ENCODE results near the gene FGF19.

Gene FGF19

DNA sequence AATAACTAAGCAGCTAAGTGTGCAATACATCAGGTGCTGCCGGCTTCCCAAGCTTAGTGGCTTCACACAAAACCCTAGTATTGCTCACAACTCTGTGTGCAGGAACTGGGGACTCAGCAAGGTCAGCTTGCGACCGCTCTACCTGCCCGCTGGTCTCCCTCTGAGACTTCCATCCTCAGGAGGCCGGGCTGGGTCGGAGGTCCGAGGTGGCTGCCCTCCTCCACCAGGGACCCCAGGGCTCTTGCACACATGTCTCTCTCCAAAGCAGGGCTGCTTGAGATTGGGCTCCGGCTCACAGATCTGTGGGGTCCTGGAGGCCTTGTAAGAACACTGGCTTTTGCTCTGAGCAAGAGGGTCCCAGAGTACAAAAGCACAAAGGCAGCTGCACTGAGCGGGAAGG is 25.4 kb upstream of the FGF19 start:
- Histone ChIP-seq H3K4me2 (ENCODE audit: insufficient read depth, low read length) (no peak overlapping the region), H3K4me3 (ENCODE audit: low read depth in 1 of 2, low read length in 2 of 2) (no peak overlapping the region), H3K4me1 (ENCODE audit: insufficient read depth, low read length) (no peaks in the 10 kb centered on the region), H3K79me2 (ENCODE audit: insufficient read depth, low read length) (no peaks in the 10 kb centered on the region), H3K9me3 (ENCODE audit: insufficient read depth, low read length, severe bottlenecking) (no peaks in the 10 kb centered on the region), H4K20me1 (ENCODE audit: insufficient read depth, low read length) (no peaks in the 10 kb centered on the region; the same call in none of the 2 replicates), H3K36me3 (ENCODE audit: insufficient read depth, low read length) (no peaks in the 10 kb centered on the region), H3K27ac (ENCODE audit: low read length) (no peak overlapping the region), H2AFZ (ENCODE audit: low read depth, low read length) (no peak overlapping the region), H3K9ac (ENCODE audit: low read depth, low read length) (no peak overlapping the region), H3K27me3 (ENCODE audit: insufficient read depth, low read length, poor library complexity) (peaks cover 6% of the 10 kb centered on the region)
- TF ChIP-seq, protein P1, sequence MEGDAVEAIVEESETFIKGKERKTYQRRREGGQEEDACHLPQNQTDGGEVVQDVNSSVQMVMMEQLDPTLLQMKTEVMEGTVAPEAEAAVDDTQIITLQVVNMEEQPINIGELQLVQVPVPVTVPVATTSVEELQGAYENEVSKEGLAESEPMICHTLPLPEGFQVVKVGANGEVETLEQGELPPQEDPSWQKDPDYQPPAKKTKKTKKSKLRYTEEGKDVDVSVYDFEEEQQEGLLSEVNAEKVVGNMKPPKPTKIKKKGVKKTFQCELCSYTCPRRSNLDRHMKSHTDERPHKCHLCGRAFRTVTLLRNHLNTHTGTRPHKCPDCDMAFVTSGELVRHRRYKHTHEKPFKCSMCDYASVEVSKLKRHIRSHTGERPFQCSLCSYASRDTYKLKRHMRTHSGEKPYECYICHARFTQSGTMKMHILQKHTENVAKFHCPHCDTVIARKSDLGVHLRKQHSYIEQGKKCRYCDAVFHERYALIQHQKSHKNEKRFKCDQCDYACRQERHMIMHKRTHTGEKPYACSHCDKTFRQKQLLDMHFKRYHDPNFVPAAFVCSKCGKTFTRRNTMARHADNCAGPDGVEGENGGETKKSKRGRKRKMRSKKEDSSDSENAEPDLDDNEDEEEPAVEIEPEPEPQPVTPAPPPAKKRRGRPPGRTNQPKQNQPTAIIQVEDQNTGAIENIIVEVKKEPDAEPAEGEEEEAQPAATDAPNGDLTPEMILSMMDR (IDR thresholded peaks at IDR 0.05; ENCODE audit: borderline replicate concordance, extremely low read depth, low read length, poor library complexity, severe bottlenecking) = no peak
- ATAC-seq (ENCODE audit: insufficient read depth, low read depth) (no peak), DNase-seq (no peak)

DNA sequence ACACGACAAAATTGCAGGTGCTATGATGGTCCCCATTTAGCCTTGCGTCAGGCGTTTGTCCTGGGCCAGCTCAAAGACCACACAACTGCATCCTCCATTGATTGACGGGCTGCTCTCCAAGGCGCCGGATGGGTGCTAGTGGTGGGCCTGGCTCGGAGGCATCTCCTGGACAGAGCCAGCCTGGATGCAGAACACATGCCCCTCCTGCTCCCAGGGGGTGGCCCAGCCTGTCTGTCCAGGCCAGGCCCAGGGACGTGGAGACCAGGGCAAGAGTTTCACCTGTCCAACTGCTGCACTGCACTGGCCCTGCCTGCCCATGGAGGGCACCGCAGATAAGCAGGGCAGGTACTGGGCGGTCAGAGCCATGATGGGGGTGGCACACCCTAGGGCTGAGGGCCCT is 23.4 kb upstream of the FGF19 start:
- H3K36me3 ChIP-seq (ENCODE audit: insufficient read depth, low read length) = no peaks in the 10 kb centered on the region
- TF ChIP-seq EZH2 (IDR thresholded peaks at IDR 0.05; ENCODE audit: borderline replicate concordance, low read depth, low read length, severe bottlenecking) = no peak
- TF ChIP-seq, protein P1 (IDR thresholded peaks at IDR 0.05; ENCODE audit: borderline replicate concordance, extremely low read depth, low read length, poor library complexity, severe bottlenecking) = no peak
- H3K4me1 ChIP-seq (ENCODE audit: insufficient read depth, low read length) = no peaks in the 10 kb centered on the region
- H3K4me2 ChIP-seq (ENCODE audit: insufficient read depth, low read length) = no peak overlapping the region
- no peak overlapping the region for H3K4me3 ChIP-seq (ENCODE audit: low read depth in 1 of 2, low read length in 2 of 2)
- no peak for ATAC-seq (ENCODE audit: insufficient read depth, low read depth)
- no peaks in the 10 kb centered on the region for H3K9me3 ChIP-seq (ENCODE audit: insufficient read depth, low read length, severe bottlenecking)
- no peak for DNase-seq
- peaks cover 6% of the 10 kb centered on the region for H3K27me3 ChIP-seq (ENCODE audit: insufficient read depth, low read length, poor library complexity)
- H3K9ac ChIP-seq (ENCODE audit: low read depth, low read length) = no peak overlapping the region
- H4K20me1 ChIP-seq (ENCODE audit: insufficient read depth, low read length) = no peaks in the 10 kb centered on the region; the same call in none of the 2 replicates
- no peaks in the 10 kb centered on the region for H3K79me2 ChIP-seq (ENCODE audit: insufficient read depth, low read length)
- H3K27ac ChIP-seq (ENCODE audit: low read length) = no peak overlapping the region
- H2AFZ ChIP-seq (ENCODE audit: low read depth, low read length) = no peak overlapping the region

DNA sequence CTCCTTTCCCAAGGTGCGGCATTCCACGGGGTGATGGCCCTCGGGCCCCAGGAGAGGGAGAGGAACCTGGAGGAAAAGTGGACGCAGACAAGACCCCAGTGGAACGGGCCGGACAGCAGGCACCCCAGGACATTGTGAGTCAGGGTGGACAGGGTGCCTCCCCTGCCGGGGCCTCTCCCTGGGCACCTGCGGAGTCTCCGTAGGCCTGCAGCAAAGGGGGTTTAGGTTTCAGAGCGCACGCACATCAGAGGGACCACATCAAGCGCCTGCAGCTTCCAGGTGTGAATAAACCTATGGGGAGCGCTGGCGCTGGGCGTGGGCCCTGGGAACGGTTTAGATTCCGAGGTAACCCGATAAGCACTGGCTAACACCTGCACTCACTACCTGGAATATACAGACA is 22.7 kb upstream of the FGF19 start:
- no peaks in the 10 kb centered on the region for H3K79me2 ChIP-seq (ENCODE audit: insufficient read depth, low read length)
- H4K20me1 ChIP-seq (ENCODE audit: insufficient read depth, low read length) = no peaks in the 10 kb centered on the region; the same call in none of the 2 replicates
- H3K36me3 ChIP-seq (ENCODE audit: insufficient read depth, low read length) = no peaks in the 10 kb centered on the region
- no peak overlapping the region for H3K4me2 ChIP-seq (ENCODE audit: insufficient read depth, low read length)
- ATAC-seq (ENCODE audit: insufficient read depth, low read depth) (no peak), DNase-seq (no peak)
- H3K9me3 ChIP-seq (ENCODE audit: insufficient read depth, low read length, severe bottlenecking) = no peaks in the 10 kb centered on the region
- no peak overlapping the region for H3K4me3 ChIP-seq (ENCODE audit: low read depth in 1 of 2, low read length in 2 of 2)
- TF ChIP-seq, protein P1 (IDR thresholded peaks at IDR 0.05; ENCODE audit: borderline replicate concordance, extremely low read depth, low read length, poor library complexity, severe bottlenecking) = no peak
- TF ChIP-seq EZH2 (IDR thresholded peaks at IDR 0.05; ENCODE audit: borderline replicate concordance, low read depth, low read length, severe bottlenecking) = no peak
- no peak overlapping the region for H2AFZ ChIP-seq (ENCODE audit: low read depth, low read length)
- H3K27me3 ChIP-seq (ENCODE audit: insufficient read depth, low read length, poor library complexity) = peaks cover 12% of the 10 kb centered on the region
- no peak overlapping the region for H3K9ac ChIP-seq (ENCODE audit: low read depth, low read length)
- no peak overlapping the region for H3K27ac ChIP-seq (ENCODE audit: low read length)
- no peaks in the 10 kb centered on the region for H3K4me1 ChIP-seq (ENCODE audit: insufficient read depth, low read length)

- H3K79me2 ChIP-seq (ENCODE audit: insufficient read depth, low read length) = no peaks in the 10 kb centered on the region
- no peak for TF ChIP-seq EZH2 (IDR thresholded peaks at IDR 0.05; ENCODE audit: borderline replicate concordance, low read depth, low read length, severe bottlenecking)
- TF ChIP-seq, protein P1 (IDR thresholded peaks at IDR 0.05; ENCODE audit: borderline replicate concordance, extremely low read depth, low read length, poor library complexity, severe bottlenecking) = no peak
Measured at GRCh38 chr11:69726019-69726418, 22.2 kb upstream of the FGF19 start.

More at GRCh38 chr11:69726019-69726418, 22.2 kb upstream of the FGF19 start:
- H3K27me3 ChIP-seq (ENCODE audit: insufficient read depth, low read length, poor library complexity) = peaks cover 12% of the 10 kb centered on the region
- H3K4me3 ChIP-seq (ENCODE audit: low read depth in 1 of 2, low read length in 2 of 2) = no peak overlapping the region
- H3K4me2 ChIP-seq (ENCODE audit: insufficient read depth, low read length) = no peak overlapping the region
- no peak overlapping the region for H3K9ac ChIP-seq (ENCODE audit: low read depth, low read length)
- no peaks in the 10 kb centered on the region for H3K9me3 ChIP-seq (ENCODE audit: insufficient read depth, low read length, severe bottlenecking)
- H2AFZ ChIP-seq (ENCODE audit: low read depth, low read length) = no peak overlapping the region
- H3K36me3 ChIP-seq (ENCODE audit: insufficient read depth, low read length) = no peaks in the 10 kb centered on the region
- H3K27ac ChIP-seq (ENCODE audit: low read length) = no peak overlapping the region
- H4K20me1 ChIP-seq (ENCODE audit: insufficient read depth, low read length) = no peaks in the 10 kb centered on the region; the same call in none of the 2 replicates
- DNase-seq (no peak), ATAC-seq (ENCODE audit: insufficient read depth, low read depth) (no peak)
- H3K4me1 ChIP-seq (ENCODE audit: insufficient read depth, low read length) = no peaks in the 10 kb centered on the region
